GM21529 (cell line): ENCODE measurements around the gene CENPS.
A peak's percentile ranks its signal among the peaks of the same experiment; 100 is the strongest.
"Not testable (repeated sequence)": the region's sequence is repeated elsewhere in the genome, so short reads cannot be mapped to it uniquely, and the experiment has no call there.

Source experiments
- ATAC-seq: cut with Tn5 transposase; IDR thresholded peaks from one replicate; pipeline ENCODE4 v1.9.1; 2021; ENCODE audit not compliant: unreplicated experiment

The CENPS gene

GRCh38 chr1:10450156-10450814, 20.1 kb downstream of the CENPS start:
- ATAC-seq: no peak

- ATAC-seq: no peak
Measured at GRCh38 chr1:10450836-10451235, 20.6 kb downstream of the CENPS start.

- no peak for ATAC-seq
Measured at GRCh38 chr1:10451287-10451686, 21.1 kb downstream of the CENPS start.

GRCh38 chr1:10456048-10456447, 25.8 kb downstream of the CENPS start:
- no peak for ATAC-seq

GRCh38 chr1:10456661-10457060, 26.4 kb downstream of the CENPS start:
- no peak for ATAC-seq

GRCh38 chr1:10457462-10457861, 27.2 kb downstream of the CENPS start:
- not testable (repeated sequence) for ATAC-seq

GRCh38 chr1:10457875-10458274, 27.6 kb downstream of the CENPS start:
- ATAC-seq: no peak

- ATAC-seq: no peak
Measured at GRCh38 chr1:10459184-10459583, 29.0 kb downstream of the CENPS start.

GRCh38 chr1:10467078-10467477, 36.8 kb downstream of the CENPS start:
- no peak for ATAC-seq

- ATAC-seq: no peak
Measured at GRCh38 chr1:10470043-10470442, 39.8 kb downstream of the CENPS start.

GRCh38 chr1:10471411-10472219, 41.4 kb downstream of the CENPS start:
- no peak for ATAC-seq

GRCh38 chr1:10472220-10473144, 42.2 kb downstream of the CENPS start, which contains the start of gene DFFA:
Gene DFFA (minus strand): TSS chr1:10472529. CDS start chr1:10472458, 71 bp downstream.
- peak; percentile 73 for ATAC-seq

- ATAC-seq: no peak
Measured at GRCh38 chr1:10473145-10473765, 43.0 kb downstream of the CENPS start.

GRCh38 chr1:10474309-10474612, 44.0 kb downstream of the CENPS start:
- ATAC-seq: not testable (repeated sequence)

- peak; percentile 63 for ATAC-seq
Measured at GRCh38 chr1:10474613-10475507, 44.6 kb downstream of the CENPS start, which contains the start of gene PEX14. Gene PEX14 (plus strand): TSS chr1:10474950. CDS start chr1:10474967, 17 bp downstream.

- no peak for ATAC-seq
Measured at GRCh38 chr1:10475510-10475909, 45.3 kb downstream of the CENPS start.

GRCh38 chr1:10479296-10479695, 49.1 kb downstream of the CENPS start:
- no peak for ATAC-seq

- ATAC-seq: no peak
Measured at GRCh38 chr1:10480614-10481013, 50.4 kb downstream of the CENPS start.

GRCh38 chr1:10484521-10484920, 54.3 kb downstream of the CENPS start:
- no peak for ATAC-seq
